Coronary artery (tissue), 2 donors: Measurements from ENCODE around the gene ANGPT4.
"Not testable (repeated sequence)": the region's sequence is repeated elsewhere in the genome, so short reads cannot be mapped to it uniquely, and the experiment has no call there.

Experiments
- DNase-seq: peaks from one replicate; pipeline ENCODE4 v3.0.0-alpha.2; 2017; ENCODE audit warnings: low spot score
- H3K27ac ChIP-seq, 2 donors: fragments of 200-600 bp; sonication (generic); one replicate each; pipeline ENCODE4 v1.5.1; 2016 to 2019
- H3K4me3 ChIP-seq: fragments of 200-600 bp; sonication (generic); 2 replicates; pipeline ENCODE4 v1.5.1; 2016; ENCODE audit warnings: mild to moderate bottlenecking, moderate library complexity
- TF ChIP-seq, protein P1 (sequence below): fragments of 200-600 bp; sonication (generic); IDR thresholded peaks from one replicate; pipeline ENCODE4 v1.5.1; 2019; ENCODE audit warnings: antibody characterized with exemption

The ANGPT4 gene

DNA sequence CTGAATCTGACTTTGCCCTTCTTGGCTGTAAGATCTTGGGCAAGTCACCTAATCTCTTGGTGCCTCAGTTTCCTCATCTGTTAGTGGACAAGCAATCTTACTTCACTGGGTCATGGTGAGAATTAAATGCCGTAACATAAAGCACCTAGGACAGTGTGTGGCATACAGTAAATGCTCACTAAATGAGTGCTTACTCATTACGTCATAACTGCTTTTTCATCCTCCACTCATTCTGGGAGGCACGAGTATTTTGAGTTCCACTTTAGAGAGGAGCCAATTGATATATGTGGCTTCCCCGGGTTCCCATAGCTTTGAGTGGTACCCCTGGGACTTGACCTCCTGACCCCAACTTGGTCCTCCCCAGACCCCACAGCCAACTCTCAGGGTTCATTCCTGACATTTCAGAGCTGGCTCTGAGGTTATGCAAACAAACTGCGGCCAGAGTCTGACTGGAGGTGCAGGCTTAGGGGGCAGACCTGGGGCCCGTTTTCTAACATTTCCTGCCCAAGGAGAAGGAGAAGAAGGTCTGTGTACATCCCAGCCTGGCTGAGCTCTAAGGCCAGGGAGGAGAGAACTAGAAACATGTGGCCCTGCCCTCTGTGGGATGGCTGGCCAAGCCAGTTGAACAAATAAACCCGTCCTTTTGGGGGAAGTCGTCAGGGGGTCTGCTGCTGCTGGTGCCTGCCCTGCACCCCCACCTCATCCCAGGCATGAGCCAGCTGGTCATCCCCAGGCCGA lies 5.8 kb downstream of the ANGPT4 start:
- Histone ChIP-seq H3K4me3 (peak overlapping the region; percentile 49), H3K27ac (peak overlapping the region; percentile 62 to 86)
- TF ChIP-seq, protein P1, sequence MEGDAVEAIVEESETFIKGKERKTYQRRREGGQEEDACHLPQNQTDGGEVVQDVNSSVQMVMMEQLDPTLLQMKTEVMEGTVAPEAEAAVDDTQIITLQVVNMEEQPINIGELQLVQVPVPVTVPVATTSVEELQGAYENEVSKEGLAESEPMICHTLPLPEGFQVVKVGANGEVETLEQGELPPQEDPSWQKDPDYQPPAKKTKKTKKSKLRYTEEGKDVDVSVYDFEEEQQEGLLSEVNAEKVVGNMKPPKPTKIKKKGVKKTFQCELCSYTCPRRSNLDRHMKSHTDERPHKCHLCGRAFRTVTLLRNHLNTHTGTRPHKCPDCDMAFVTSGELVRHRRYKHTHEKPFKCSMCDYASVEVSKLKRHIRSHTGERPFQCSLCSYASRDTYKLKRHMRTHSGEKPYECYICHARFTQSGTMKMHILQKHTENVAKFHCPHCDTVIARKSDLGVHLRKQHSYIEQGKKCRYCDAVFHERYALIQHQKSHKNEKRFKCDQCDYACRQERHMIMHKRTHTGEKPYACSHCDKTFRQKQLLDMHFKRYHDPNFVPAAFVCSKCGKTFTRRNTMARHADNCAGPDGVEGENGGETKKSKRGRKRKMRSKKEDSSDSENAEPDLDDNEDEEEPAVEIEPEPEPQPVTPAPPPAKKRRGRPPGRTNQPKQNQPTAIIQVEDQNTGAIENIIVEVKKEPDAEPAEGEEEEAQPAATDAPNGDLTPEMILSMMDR, result no peak
- DNase-seq, result no peak

DNA sequence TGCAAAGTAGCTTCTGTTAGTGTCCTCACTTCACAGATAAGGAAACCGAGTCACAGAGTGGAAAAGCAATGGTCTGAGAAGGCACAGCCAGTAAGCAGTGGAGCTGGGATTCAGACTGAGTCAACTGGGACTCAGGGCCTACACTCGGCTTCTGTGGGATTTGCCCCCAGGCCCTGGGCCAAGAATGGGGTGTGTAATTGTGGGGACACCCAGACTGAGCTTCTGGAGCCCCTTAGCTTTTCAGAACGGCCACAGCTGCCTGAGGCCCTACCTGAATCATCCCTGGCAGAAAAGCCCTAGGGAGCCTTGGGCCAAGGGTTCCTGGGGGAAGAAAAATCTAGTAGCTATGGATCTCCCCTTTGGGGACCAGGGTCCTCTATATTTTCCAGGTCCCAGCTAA lies 6.5 kb downstream of the ANGPT4 start:
- TF ChIP-seq, protein P1, result no peak
- DNase-seq, result no peak
- H3K27ac ChIP-seq, result peak overlapping the region; percentile 62 to 86

DNA sequence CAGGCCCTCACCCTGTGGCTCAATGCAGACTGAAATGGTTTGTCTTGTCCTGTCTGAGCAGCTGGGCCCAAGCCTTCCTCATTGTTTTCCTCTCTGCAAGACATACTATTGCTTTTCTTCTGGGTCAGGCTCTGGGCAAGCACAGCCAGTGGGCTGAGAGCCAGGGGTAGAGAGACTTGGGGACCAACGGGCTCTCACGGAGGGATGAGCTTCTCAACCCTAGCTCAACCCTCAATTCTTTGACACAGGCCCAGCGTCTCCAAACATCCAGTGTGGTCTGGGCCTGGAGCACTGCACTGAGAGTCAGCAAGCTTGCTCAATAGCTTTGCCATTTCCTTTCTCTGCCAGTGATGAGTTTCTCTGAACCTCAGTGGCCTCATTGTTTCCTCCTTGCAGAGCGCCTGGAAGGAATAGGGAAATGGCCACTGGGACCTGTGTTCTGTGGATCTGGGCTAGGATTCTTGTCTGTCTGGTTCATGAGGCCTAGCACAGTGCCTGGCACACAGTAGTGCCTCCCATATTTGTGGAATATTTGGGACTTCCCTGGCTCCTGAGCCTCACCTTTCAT lies 9.3 kb downstream of the ANGPT4 start:
- TF ChIP-seq, protein P1, result no peak
- no peak for DNase-seq
- H3K4me3 ChIP-seq, result no peak overlapping the region
- peak overlapping the region in 1 of 2 donors; percentile 49 for H3K27ac ChIP-seq

More for the DNA sequence above, 6.5 kb downstream of the ANGPT4 start:
- no peak overlapping the region for H3K4me3 ChIP-seq

DNA sequence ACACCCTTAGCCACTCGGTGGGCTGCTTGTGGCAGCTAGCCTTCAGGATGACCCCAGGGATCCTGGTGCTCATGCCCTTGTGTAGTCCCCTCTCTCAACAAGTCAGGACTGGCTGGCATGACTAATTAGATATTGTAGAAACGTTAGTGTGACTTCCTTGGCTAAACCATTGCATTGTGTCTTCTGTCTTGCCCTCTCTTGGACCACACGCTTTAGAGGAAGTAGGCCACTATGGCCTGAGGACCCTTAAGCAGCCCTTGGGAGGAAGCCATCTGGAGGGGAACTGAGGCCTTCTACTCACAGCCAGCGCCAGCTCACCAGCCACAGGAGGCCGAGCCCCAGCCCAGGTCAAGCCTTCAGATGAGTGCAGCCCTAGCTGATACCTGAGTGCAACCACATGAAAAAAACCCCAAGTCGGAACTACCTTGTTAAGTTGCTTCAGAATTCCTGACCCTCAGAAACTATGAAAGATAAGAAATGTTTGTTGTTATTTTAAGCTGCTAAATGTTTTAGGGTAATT lies 10.1 kb downstream of the ANGPT4 start:
- Histone ChIP-seq H3K4me3 (no peak overlapping the region), H3K27ac (peak overlapping the region in 1 of 2 donors; percentile 49)
- TF ChIP-seq, protein P1, result no peak
- DNase-seq, result no peak

DNA sequence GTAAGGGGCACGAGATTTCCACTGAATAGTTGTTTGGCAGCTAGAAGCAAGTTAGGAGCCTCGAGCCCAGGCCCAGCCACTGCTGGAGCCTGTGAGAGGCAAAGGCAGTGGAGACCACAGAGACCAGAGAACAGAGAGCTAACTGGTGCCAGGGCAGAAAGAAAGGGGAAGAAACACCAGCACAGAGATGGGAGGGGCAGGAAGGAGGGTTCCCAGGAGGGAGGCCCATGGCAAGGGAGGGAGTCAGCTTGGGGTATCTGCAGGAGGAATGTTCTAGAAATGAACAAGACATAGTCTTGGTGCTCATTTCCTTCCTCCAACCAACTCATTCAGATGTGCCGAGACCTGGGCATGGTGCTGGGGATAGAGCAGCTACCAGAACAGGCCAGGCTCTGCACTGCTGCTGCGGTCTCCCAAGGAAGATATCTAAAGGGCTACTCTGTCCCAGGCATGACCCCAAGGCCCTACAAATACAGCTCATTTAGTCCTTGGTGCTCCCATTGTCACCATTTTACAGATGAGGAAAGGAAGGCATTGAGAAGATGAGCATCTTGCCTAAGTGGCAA lies 10.7 kb downstream of the ANGPT4 start:
- DNase-seq, result no peak
- Histone ChIP-seq H3K4me3 (no peak overlapping the region), H3K27ac (peak overlapping the region in 1 of 2 donors; percentile 49)
- TF ChIP-seq, protein P1, result no peak

DNA sequence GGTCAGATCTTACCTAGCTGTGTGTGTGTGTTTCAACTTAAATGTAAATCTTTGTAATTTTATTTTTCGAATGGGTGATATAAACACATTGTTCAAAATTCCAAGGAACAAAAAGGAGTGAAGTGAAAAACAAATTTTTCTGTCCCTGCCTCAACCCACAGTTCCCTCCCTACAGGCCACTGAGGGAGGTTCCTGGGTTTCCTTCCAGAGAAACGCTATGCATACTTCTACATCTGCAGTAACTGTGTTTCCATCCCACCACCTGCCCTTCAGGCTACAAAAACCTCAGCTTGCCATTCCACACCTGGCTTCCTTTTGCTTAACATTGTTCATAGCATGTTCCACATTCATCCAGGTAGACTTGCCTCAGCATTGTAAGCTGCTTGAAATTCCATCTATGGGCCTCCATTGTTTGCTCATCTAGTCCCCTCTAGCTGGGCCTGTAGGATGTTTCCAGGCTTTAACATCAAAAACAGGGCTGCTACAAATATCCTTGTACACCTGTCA lies 12.0 kb downstream of the ANGPT4 start:
- Histone ChIP-seq H3K4me3 (no peak overlapping the region), H3K27ac (no peak overlapping the region)
- DNase-seq, result no peak
- TF ChIP-seq, protein P1, result no peak

DNA sequence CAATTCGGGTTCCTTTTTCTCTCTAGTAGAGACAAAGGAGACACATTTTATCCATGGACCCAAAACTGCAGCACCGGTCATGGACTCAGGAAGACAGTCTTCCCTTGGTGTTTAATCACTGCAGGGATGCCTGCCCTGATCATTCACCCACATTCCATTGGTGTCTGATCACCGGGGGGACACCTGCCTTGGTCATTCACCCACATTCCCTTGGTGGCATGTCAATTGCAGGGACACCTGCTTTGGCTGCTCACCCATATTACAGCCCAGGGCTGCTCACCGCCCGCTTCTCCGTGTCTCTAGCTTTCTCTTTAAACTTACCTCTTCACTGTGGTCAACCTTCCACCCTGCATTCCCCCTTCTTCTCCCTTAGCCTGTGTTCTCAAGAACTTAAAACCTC lies 18.7 kb downstream of the ANGPT4 start:
- not testable (repeated sequence) for H3K27ac ChIP-seq, DNase-seq, H3K4me3 ChIP-seq
